ENCODE results near the gene GATB.

Gene GATB

DNA sequence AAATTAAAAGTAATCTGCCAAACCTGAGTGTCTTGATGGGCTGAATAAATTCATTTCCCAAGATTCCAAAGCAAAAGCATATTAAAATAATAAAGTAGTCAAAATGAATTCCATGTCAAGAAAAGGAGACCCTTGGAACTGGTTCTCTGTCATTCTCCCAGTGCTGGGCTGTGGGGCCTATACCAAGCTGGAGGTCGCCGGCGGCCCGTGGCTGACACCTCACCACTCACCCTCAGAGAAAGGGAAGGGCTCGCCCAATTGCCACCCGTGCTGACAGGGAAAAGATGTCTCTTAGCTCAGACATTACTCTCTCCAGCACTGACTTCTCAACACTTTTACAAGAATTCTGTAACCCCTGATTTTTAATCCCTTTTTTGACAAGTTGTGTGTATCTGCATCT, 51.7 kb downstream of the GATB start:
- TF ChIP-seq TOX (CRISPR knock-in tag; IDR thresholded peaks at IDR 0.05; ENCODE audit: borderline replicate concordance) (no peak), TSHZ2 (CRISPR knock-in tag; IDR thresholded peaks at IDR 0.05) (no peak), GLIS3 (CRISPR knock-in tag; IDR thresholded peaks at IDR 0.05) (no peak), PPARA (CRISPR knock-in tag; IDR thresholded peaks at IDR 0.05; ENCODE audit: borderline replicate concordance) (no peak), RARB (CRISPR knock-in tag; IDR thresholded peaks at IDR 0.05) (no peak), ESRRG (CRISPR knock-in tag; IDR thresholded peaks at IDR 0.05) (no peak), CREB5 (CRISPR knock-in tag; IDR thresholded peaks at IDR 0.05; ENCODE audit: low read depth) (no peak), BACH2 (CRISPR knock-in tag; IDR thresholded peaks at IDR 0.05; ENCODE audit: borderline replicate concordance) (no peak), SNAI2 (CRISPR knock-in tag; IDR thresholded peaks at IDR 0.05) (no peak)
- TF ChIP-seq, protein P1, sequence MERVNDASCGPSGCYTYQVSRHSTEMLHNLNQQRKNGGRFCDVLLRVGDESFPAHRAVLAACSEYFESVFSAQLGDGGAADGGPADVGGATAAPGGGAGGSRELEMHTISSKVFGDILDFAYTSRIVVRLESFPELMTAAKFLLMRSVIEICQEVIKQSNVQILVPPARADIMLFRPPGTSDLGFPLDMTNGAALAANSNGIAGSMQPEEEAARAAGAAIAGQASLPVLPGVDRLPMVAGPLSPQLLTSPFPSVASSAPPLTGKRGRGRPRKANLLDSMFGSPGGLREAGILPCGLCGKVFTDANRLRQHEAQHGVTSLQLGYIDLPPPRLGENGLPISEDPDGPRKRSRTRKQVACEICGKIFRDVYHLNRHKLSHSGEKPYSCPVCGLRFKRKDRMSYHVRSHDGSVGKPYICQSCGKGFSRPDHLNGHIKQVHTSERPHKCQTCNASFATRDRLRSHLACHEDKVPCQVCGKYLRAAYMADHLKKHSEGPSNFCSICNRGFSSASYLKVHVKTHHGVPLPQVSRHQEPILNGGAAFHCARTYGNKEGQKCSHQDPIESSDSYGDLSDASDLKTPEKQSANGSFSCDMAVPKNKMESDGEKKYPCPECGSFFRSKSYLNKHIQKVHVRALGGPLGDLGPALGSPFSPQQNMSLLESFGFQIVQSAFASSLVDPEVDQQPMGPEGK (CRISPR knock-in tag; IDR thresholded peaks at IDR 0.05; ENCODE audit: borderline replicate concordance): no peak
- ATAC-seq: no peak

- no peak for ATAC-seq
- TF ChIP-seq OSR1 (CRISPR knock-in tag; IDR thresholded peaks at IDR 0.05) (no peak), TOX (CRISPR knock-in tag; IDR thresholded peaks at IDR 0.05; ENCODE audit: borderline replicate concordance) (no peak), ZFP30 (CRISPR knock-in tag; IDR thresholded peaks at IDR 0.05) (no peak), ISL1 (CRISPR knock-in tag; IDR thresholded peaks at IDR 0.05) (no peak), ZNF70 (CRISPR knock-in tag; IDR thresholded peaks at IDR 0.05) (no peak), ZNF8 (CRISPR knock-in tag; IDR thresholded peaks at IDR 0.05) (no peak), ZC3H10 (CRISPR knock-in tag; IDR thresholded peaks at IDR 0.05) (no peak), TSHZ2 (CRISPR knock-in tag; IDR thresholded peaks at IDR 0.05) (no peak), ARNTL (CRISPR knock-in tag; IDR thresholded peaks at IDR 0.05; ENCODE audit: borderline replicate concordance, low read depth) (no peak), POU6F1 (CRISPR knock-in tag; IDR thresholded peaks at IDR 0.05; ENCODE audit: borderline replicate concordance, low read depth) (no peak), ZNF565 (CRISPR knock-in tag; conservative IDR thresholded peaks at IDR 0.05; ENCODE audit: low read depth) (no peak), ZFP3 (CRISPR knock-in tag; IDR thresholded peaks at IDR 0.05) (no peak), ESRRG (CRISPR knock-in tag; IDR thresholded peaks at IDR 0.05) (no peak), GLIS3 (CRISPR knock-in tag; IDR thresholded peaks at IDR 0.05) (no peak), RARB (CRISPR knock-in tag; IDR thresholded peaks at IDR 0.05) (no peak), BACH2 (CRISPR knock-in tag; IDR thresholded peaks at IDR 0.05; ENCODE audit: borderline replicate concordance) (no peak), CREB5 (CRISPR knock-in tag; IDR thresholded peaks at IDR 0.05; ENCODE audit: low read depth) (no peak)
- TF ChIP-seq, protein P2, sequence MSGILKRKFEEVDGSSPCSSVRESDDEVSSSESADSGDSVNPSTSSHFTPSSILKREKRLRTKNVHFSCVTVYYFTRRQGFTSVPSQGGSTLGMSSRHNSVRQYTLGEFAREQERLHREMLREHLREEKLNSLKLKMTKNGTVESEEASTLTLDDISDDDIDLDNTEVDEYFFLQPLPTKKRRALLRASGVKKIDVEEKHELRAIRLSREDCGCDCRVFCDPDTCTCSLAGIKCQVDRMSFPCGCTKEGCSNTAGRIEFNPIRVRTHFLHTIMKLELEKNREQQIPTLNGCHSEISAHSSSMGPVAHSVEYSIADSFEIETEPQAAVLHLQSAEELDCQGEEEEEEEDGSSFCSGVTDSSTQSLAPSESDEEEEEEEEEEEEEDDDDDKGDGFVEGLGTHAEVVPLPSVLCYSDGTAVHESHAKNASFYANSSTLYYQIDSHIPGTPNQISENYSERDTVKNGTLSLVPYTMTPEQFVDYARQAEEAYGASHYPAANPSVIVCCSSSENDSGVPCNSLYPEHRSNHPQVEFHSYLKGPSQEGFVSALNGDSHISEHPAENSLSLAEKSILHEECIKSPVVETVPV (CRISPR knock-in tag; IDR thresholded peaks at IDR 0.05): no peak
Observed at GRCh38 chr4:151708100-151708499, 52.7 kb downstream of the GATB start.
